HG03354 (cell line): ENCODE data around the gene THRA.
"Not testable (repeated sequence)": the region's sequence is repeated elsewhere in the genome, so short reads cannot be mapped to it uniquely, and the experiment has no call there.

Source experiments
- ATAC-seq: cut with Tn5 transposase; IDR thresholded peaks from one replicate; pipeline ENCODE4 v1.9.1; 2021; ENCODE audit warnings: mild to moderate bottlenecking; ENCODE audit not compliant: unreplicated experiment, poor library complexity, severe bottlenecking

Gene THRA

GRCh38 chr17:40134184-40134583 is 71.4 kb downstream of the THRA start:
- no peak for ATAC-seq

GRCh38 chr17:40135817-40136216 is 73.1 kb downstream of the THRA start:
- no peak for ATAC-seq

- peak; percentile 22 for ATAC-seq
These were observed 76.8 kb downstream of the THRA start for GRCh38 chr17:40139566-40140058.

GRCh38 chr17:40143166-40143565 is 80.4 kb downstream of the THRA start:
- not testable (repeated sequence) for ATAC-seq
